ENCODE data around the gene NUCKS1. TPM values are rescaled to one million over a fixed set of nuclear protein-coding genes. Genes with fewer than 3 reads are reported as not detected.

NUCKS1 gene
- total RNA-seq, 2 experiments from 2014 or later, result 152 to 287 TPM

DNA sequence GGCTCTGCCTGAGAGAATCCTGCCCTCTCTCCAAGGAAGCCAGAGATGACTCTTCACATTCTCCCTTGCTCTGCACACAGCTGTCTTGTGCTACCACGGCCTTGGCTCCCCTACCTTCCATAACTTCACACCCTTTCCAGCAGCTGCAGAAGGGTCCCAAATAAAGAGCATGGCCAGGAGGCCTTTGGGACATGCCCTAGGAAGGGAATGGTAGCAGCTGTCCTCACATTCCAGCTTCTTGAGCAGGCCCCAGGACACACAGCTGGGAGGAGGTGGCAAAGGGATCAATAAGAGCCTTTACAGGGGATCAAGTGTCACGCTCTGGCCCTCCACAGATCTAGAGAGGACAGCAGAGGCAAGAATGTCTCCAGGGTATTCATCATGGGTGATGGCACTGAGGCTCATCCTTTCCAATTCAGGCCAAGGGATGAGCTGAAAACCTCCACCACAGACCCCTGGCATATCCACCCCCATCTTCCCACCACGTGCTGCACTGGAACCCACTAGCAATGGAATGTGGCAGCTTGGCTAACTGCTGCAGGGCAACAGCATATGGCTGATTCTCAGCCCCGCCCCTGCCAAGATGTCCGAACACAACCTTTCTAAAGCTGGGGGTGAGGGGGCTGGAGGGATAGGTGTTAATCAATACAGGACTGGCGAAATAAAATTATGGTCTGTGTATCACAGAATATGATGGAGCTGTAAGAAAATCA lies 43.1 kb upstream of the NUCKS1 start:
- ChIA-PET POLR2A (interaction anchor here (0.6 kb wide), 1 partner anchor 155 kb away, joined by 3 read pairs; no protein-coding TSS in a partner anchor), CTCF (ENCODE audit: unreplicated experiment) (interaction anchor here (1.3 to 1.4 kb wide), 2 partner anchors 184 kb away, joined by 5 read pairs; no protein-coding TSS in a partner anchor)
- Histone ChIP-seq H3K27ac (ENCODE audit: low read depth, low read length, poor library complexity, severe bottlenecking) (no peak overlapping the region), H2AFZ (ENCODE audit: low read length) (no peak overlapping the region), H3K4me2 (ENCODE audit: low read length) (no peak overlapping the region), H3K4me3 (ENCODE audit: low read depth, low read length, poor library complexity, severe bottlenecking) (no peak overlapping the region), H3K9me2 (ENCODE audit: insufficient read depth, low read length) (no peaks in the 10 kb centered on the region), H3K4me1 (ENCODE audit: insufficient read depth, low read length, poor library complexity, severe bottlenecking) (peaks cover 18% of the 10 kb centered on the region), H3K9me3 (ENCODE audit: low read length) (no peaks in the 10 kb centered on the region), H4K20me1 (ENCODE audit: insufficient read depth, low read length) (no peaks in the 10 kb centered on the region), H3K79me2 (ENCODE audit: insufficient read depth, low read depth, low read length) (no peaks in the 10 kb centered on the region), H3K36me3 (ENCODE audit: insufficient read depth, low read length) (no peaks in the 10 kb centered on the region)
- no peak for DNase-seq (ENCODE audit: low spot score)
- no peak for TF ChIP-seq EZH2phosphoT487 (IDR thresholded peaks at IDR 0.05; ENCODE audit: borderline replicate concordance, low read depth, low read length)
- no peak for TF ChIP-seq CTCF (conservative IDR thresholded peaks at IDR 0.05; ENCODE audit: low read length)
- intact Hi-C loops (cut with micrococcal nuclease; ENCODE audit: unreplicated experiment), result loop anchor here (5.0 kb wide), 2 partner anchors 64 to 314 kb away; no protein-coding TSS in a partner anchor
- BruUV-seq (replicated peaks), result no TSS peak

- Histone ChIP-seq H3K9me3 (ENCODE audit: low read length) (no peaks in the 10 kb centered on the region), H3K4me1 (ENCODE audit: insufficient read depth, low read length, poor library complexity, severe bottlenecking) (peaks cover 18% of the 10 kb centered on the region), H2AFZ (ENCODE audit: low read length) (no peak overlapping the region), H3K4me2 (ENCODE audit: low read length) (no peak overlapping the region), H3K27ac (ENCODE audit: low read depth, low read length, poor library complexity, severe bottlenecking) (no peak overlapping the region), H3K4me3 (ENCODE audit: low read depth, low read length, poor library complexity, severe bottlenecking) (no peak overlapping the region), H3K36me3 (ENCODE audit: insufficient read depth, low read length) (no peaks in the 10 kb centered on the region), H3K9me2 (ENCODE audit: insufficient read depth, low read length) (no peaks in the 10 kb centered on the region), H4K20me1 (ENCODE audit: insufficient read depth, low read length) (no peaks in the 10 kb centered on the region), H3K79me2 (ENCODE audit: insufficient read depth, low read depth, low read length) (no peaks in the 10 kb centered on the region)
- CTCF ChIA-PET (ENCODE audit: unreplicated experiment), result interaction anchor here (0.6 to 1.5 kb wide), 5 partner anchors 115 to 185 kb away, joined by 3 to 5 read pairs (median 4); no protein-coding TSS in a partner anchor
- intact Hi-C loops (cut with micrococcal nuclease; ENCODE audit: unreplicated experiment), result loop anchor here (5.0 kb wide), 2 partner anchors 65 to 315 kb away; no protein-coding TSS in a partner anchor
- no peak for DNase-seq (ENCODE audit: low spot score)
- POLR2A ChIA-PET, result interaction anchor here (1.0 kb wide), 1 partner anchor 185 kb away, joined by 3 read pairs; no protein-coding TSS in a partner anchor
- no peak for TF ChIP-seq CTCF (conservative IDR thresholded peaks at IDR 0.05; ENCODE audit: low read length)
- no peak for TF ChIP-seq EZH2phosphoT487 (IDR thresholded peaks at IDR 0.05; ENCODE audit: borderline replicate concordance, low read depth, low read length)
- BruUV-seq (replicated peaks), result no TSS peak
These were observed 42.5 kb upstream of the NUCKS1 start for GRCh38 chr1:205792481-205792881.
